ENCODE data around the gene SDC1.

SDC1 gene

GRCh38 chr2:20180676-20181648 lies 44.0 kb downstream of the SDC1 start:
- no peak for DNase-seq

GRCh38 chr2:20179755-20180594 lies 45.0 kb downstream of the SDC1 start:
- DNase-seq = no peak

GRCh38 chr2:20179466-20179754 lies 45.5 kb downstream of the SDC1 start:
- DNase-seq = no peak

- no peak for DNase-seq
These were observed 46.1 kb downstream of the SDC1 start for GRCh38 chr2:20178666-20179465.

- DNase-seq = no peak
These were observed 46.7 kb downstream of the SDC1 start for GRCh38 chr2:20178249-20178607.

GRCh38 chr2:20177556-20178248 lies 47.2 kb downstream of the SDC1 start:
- DNase-seq = no peak

GRCh38 chr2:20176760-20177159 lies 48.2 kb downstream of the SDC1 start:
- no peak for DNase-seq

- DNase-seq = no peak
These were observed 49.0 kb downstream of the SDC1 start for GRCh38 chr2:20175931-20176330.

GRCh38 chr2:20175267-20175666 lies 49.7 kb downstream of the SDC1 start:
- DNase-seq = no peak

GRCh38 chr2:20174410-20174809 lies 50.5 kb downstream of the SDC1 start:
- DNase-seq = no peak

GRCh38 chr2:20173496-20174402 lies 51.2 kb downstream of the SDC1 start:
- DNase-seq = no peak

- no peak for DNase-seq
These were observed 51.9 kb downstream of the SDC1 start for GRCh38 chr2:20173064-20173463.

GRCh38 chr2:20172273-20173055 lies 52.5 kb downstream of the SDC1 start:
- DNase-seq = no peak

- no peak for DNase-seq
These were observed 53.4 kb downstream of the SDC1 start for GRCh38 chr2:20171445-20171977.

GRCh38 chr2:20170704-20171250 lies 54.2 kb downstream of the SDC1 start:
- no peak for DNase-seq

- DNase-seq = no peak
These were observed 54.9 kb downstream of the SDC1 start for GRCh38 chr2:20169796-20170703.

GRCh38 chr2:20168727-20169696 lies 55.9 kb downstream of the SDC1 start:
- no peak for DNase-seq
